Measurements from ENCODE around the gene HACL1. TPM values are rescaled to one million over a fixed set of nuclear protein-coding genes. Genes with fewer than 3 reads are reported as not detected.
"Not testable (repeated sequence)": the region's sequence is repeated elsewhere in the genome, so short reads cannot be mapped to it uniquely, and the experiment has no call there.

HACL1 gene
- total RNA-seq, 1 experiment from 2014 or later, result 19.0 TPM

DNA sequence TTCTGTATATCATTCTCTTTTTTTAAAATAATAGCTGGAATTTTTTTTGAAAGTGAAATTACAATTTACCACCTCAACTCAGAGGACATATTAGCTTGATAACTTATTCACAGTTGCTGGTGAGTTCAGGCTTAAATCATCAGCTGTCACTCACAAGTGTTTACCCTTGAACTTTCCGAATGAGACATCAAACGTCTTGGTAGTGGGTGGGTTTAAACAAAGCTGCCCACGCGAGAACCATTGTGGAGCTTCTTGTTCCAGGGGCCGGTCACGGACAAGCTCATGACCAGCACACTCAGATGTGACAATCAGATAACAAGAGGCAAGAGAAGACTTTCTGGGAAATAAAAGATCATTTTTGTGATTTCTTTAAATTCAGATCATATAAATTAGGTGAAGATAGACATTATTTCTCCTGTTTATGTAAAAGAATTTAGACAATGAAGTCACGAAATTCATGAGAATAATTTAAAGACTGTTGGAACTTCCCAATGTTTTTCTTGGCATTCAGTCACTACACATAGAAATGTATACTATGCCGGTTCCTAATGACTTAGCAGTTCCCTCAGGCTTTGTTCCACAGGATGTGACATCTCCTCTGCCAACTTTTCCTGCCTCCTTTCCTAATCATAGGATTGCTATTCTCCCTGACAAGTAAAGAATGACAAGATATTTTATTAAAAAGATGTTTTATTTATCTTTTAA is 29.4 kb upstream of the HACL1 start:
- DNase-seq (ENCODE audit: low spot score), result peak; percentile 82

DNA sequence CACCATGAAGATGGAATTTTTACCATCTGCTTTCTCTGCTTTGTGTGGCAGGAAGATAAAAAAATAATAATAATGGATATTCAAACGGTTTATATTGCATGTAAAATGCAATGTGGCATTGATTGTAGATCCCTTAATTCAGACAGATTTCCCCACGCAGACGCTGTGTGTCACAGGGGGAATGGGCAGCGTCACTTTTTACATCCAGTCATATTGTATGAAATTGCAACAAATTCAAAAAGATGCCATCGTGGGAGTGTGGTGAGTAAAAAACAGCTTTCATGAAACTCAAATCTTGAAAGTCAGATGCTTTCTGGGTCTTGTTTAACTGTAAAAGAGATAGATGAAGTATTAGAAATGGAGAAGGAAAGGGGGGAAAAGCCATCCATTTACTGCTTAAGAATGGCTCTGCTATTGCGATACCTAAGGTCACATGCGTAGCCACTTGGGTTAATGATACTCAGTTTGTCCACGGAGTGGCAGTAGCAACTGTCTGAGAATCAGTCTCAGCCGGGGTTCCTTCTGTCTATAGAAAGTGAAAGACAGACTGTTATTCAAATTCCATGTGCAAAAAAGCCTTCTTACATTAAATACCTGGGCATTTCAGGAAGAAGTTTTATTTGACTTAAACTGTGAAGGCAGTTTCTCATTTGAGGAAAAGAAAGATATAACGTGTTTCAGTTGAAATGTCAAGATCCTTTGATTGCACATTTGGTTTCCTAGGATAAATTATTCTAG is 28.7 kb upstream of the HACL1 start:
- peak; percentile 88 for DNase-seq (ENCODE audit: low spot score)

DNA sequence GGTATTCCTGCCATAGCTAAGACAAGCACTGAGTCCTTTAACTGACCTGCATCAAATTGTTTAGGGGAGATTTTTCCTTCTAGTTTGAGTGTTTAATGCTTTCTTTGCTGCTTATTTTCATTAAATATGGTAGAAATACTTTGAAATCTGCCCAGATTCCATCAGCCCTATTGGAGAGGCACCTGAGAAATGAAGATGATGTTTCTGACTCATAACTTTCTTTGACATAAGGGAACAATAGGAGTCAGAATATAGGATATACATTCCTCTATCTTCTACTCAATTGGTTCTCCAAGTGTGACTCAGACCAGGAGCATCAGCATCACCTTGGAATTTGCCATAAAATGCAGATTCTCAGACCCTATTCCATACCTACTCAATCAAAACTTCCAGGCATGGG is 27.6 kb upstream of the HACL1 start:
- DNase-seq (ENCODE audit: low spot score), result no peak

DNA sequence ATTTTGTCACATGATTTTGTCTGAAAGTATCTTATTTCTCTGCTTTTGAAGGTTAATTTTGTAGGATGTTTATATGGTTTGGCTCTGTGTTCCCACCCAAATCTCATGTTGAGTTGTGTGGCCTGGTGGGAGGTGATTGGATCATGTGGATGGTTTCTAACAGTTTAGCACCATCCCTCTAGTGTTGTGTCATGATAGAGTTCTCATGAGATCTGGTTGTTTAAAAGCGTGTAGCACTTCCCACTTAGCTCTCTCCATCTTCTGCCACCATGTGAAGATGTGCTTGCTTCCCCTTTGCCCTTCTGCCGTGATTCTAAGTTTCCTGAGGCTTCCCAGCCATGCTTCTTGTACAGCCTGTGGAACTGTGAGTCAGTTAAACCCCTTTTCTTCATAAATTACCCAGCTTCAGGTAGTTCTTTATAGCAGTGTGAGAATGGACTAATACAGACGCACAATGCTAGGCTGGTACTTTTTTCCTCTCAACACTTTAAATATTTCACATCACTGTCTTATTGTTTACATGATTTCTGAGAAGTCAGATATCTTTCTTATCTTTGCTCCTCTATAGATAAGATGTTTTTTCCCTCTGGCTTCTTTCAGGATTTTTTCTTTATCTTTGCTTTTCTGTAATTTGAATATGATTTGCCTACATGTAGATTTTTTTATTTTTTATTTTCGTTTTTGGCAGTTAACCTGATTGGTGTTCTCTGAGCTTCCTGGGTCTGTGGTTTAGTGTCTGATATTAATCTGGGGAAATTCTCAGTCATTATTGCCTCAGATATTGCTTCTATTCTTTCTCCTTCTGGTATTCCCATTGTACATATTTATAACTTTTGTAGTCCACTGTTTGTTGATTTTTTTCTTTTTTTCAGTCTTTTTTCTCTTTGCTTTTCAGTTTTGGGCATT is 22.4 kb upstream of the HACL1 start:
- DNase-seq (ENCODE audit: low spot score), result no peak

DNA sequence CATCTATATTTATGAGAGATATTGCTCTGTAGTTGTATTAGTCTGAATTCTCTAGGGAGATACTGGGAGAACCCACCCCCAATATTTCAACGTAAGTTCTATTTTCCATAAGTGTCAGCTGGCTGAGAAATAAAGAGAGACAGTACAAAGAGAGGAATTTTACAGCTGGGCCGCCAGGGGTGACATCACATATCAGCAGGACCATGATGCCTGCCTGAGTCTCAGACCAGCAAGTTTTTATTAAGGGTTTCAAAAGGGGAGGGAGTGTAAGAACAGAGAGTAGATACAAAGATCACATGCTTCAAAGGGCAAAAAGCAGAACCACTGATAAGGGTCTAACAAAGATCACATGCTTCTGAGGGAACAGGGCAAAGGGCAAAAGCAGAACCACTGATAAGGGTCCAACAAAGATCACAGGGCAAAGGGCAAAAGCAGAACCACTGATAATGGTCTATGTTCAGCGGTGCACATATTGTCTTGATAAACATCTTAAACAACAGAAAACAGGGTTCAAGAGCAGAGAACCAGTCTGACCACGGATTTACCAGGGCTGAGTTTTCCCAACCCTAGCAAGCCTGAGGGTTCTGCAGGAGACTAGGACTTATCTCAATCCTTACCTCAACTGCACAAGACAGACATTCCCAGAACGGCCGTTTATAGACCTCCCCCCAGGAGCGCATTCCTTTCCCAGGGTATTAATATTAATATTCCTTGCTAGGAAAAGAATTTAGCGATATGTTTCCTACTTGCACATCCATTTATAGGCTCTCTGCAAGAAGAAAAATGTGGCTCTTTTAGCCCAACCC is 18.5 kb upstream of the HACL1 start:
- not testable (repeated sequence) for DNase-seq (ENCODE audit: low spot score)

DNA sequence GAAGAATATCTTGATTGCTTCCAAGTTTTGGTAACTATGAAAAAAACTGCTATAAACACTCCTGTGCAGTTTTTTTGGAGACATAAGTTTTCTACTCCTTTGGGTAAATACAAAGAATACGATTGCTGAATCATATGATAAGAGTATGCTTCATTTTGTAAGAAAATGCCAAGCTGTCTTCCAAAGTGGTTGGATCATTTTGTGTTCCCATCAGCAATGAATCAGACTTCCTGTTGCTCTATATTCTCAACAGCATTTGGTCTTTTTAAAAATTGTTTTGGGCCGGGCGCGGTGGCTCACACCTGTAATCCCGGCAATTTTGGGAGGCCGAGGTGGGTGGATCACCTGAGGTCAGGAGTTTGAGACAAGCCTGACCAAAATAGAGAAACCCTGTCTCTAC is 14.7 kb upstream of the HACL1 start:
- DNase-seq (ENCODE audit: low spot score), result no peak

DNA sequence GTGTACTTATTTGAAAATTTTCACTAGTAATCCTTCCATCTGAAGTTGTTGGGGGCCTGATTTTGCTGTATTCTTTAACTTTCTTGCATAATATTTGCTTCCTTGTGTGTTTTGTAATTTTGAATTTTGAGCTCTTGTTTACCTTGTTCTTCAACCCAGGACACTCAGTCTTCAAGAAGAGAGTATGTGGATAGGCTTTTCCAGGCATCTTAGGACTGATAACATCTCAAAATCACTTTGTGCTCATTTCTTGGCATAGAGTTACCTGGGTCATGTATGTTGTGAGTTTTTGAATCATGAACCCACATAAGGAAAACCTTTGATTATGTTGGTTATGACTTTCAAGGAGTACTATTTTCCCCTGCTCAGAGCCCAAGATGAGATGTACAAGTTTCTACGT is 13.6 kb upstream of the HACL1 start:
- DNase-seq (ENCODE audit: low spot score), result no peak

DNA sequence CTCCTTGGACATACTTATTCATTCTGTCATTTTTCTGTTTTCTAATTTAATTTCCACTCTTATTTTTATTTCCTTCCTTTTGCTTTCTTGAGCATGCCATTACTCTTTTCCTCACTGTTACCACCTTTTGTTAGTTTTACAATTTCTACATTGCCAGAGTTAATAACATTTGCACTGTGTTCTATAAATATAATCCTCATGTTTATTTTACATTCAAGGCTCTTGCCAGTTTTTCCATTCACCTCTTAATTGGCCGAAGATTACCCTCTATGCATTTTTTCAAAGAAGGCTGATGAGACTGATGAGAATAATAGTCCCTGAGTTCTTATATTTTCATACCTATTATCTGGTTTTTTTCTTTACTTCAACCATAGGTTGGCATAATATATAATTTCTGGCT is 10.6 kb upstream of the HACL1 start:
- no peak for DNase-seq (ENCODE audit: low spot score)

DNA sequence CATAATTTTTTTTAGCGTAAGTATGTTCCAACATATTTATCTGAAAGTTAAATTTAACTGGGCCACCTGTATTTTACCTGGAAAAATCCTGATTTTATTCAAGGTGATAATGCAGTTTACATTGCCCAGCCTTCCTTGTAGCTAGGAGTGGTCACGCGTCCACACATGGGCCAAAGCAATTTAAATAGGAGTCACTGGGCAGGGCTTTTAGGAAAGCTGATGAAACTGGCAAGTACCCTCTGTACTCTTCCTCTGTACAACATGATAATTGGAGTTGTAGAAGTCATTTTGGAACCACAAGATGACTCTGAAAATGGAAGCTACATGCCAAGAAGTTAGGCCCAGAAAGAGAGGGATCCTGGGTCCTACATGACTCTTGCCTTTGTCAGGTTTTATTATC is 9.6 kb upstream of the HACL1 start:
- no peak for DNase-seq (ENCODE audit: low spot score)

DNA sequence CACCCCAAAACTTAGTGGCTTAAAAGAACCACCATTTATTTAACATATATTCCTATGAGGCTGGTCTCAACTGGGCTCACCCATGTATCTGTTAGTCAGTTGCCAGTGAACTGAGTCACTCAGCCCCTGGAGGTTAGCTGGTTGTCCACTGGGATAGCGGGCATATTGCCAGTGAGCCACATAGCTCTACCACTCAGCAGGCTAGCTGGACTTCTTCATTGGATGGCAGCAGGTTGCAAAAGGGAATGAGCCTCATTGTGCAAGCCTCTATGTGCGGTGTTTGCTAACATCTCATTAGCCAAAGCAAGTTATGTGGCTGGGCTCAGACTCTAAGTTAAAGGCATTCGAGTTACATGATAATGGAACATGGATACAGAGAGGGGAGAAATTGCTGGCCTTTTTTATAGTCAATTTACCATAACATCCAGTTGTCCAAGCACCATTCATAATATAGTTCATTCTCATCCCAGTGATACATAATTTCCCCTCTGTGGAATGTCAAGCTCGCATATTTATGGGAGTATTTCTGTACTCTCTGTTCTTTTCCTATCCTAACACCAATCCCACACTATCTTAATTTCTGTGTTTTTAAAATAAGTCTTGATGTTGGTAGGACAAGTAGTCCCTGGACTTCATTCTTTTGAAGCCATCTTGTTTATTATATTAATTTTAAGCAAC is 8.9 kb upstream of the HACL1 start:
- DNase-seq (ENCODE audit: low spot score), result peak; percentile 40

DNA sequence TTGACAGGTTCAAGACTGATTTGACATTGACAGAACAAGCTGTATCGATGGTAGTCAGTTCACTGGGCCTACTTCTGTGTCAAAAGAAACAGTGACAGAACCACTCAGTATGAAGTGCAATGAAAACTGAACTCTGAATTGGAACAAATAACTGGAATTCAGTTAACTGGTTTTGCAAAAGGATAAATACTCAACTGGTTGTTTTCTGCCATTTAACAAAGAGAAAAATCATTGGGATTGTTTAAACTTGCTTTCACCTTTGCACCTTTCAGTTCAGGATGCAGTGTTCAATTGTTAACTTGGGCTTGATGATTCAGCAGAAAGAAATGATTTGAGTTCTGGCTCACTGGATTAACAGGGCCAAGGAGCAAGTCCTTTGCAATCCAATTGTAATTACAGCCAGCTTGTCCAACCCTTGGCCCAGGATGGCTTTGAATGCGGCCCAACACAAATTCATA is 5.1 kb upstream of the HACL1 start:
- DNase-seq (ENCODE audit: low spot score), result no peak

DNA sequence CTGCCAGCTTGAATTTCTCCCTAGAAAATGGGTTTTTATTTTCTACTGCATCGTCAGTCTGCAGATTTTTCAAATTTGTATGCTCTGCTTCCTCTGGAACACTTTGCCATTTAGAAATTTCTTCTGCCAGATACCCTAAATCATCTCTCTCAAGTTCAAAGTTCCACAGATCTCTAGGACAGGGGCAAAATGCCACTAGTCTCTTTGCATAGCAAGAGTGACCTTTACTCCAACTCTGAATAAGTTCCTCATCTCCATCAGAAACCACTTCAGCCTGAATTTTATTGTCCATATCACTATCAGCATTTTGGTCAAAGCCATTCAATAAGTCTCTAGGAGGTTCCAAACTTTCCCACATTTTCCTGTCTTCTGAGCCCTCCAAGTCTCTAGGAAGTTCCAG is 3.2 kb upstream of the HACL1 start:
- not testable (repeated sequence) for DNase-seq (ENCODE audit: low spot score)

DNA sequence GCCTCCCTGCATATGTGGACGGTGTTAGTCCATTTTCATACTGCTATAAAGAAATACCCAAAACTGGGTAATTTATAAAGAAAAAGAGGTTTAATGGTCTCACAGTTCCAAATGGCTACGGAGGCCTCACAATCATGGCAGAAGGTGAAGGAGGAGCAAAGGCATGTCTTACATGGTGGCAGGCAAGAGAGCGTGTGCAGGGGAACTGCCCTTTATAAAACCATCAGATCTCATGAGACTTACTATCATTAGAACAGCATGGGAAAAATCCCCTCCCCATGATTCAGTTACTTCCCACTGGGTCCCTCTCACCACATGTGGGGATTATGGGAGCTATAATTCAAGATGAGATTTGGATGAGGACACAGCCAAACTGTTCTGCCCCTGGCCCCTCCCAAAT is 1.4 kb upstream of the HACL1 start:
- DNase-seq (ENCODE audit: low spot score), result not testable (repeated sequence)

DNA sequence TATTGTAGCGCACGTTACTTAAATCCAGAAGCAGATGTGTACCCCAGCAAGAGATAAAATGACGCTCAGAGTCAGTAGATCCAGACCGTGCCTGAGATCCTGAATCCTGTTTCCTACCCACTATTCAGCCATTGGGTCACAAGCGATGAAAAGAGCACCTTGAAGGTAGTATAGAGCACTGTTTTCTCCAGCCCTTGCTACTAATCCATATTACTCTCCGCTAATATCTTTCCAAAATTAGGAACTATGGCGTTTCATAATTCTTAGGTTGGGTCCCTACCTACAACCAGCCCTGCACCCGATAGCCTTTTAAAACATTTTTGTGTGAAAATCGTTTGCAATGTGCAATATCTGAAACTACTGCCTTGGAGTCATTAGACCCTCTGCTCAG is 772 bp upstream of the HACL1 start:
- DNase-seq (ENCODE audit: low spot score), result no peak

DNA sequence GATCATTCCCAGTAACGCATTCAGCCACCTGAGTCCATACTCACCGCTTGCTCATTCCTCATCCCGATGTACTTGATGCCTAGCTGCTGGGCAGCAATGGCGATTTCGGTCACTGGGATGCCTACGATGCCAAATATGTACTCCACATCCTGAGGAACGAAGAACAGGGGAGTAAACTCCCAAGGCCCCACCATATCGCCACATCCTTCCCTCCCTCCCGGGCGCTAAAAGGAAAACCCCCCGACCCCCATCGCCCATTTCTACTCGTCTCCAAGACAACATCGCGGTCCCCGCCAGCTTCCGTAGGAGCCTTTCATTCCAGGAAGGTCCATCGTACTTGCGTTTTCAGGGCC is 347 bp downstream of the HACL1 start:
- DNase-seq (ENCODE audit: low spot score), result peak; percentile 6

DNA sequence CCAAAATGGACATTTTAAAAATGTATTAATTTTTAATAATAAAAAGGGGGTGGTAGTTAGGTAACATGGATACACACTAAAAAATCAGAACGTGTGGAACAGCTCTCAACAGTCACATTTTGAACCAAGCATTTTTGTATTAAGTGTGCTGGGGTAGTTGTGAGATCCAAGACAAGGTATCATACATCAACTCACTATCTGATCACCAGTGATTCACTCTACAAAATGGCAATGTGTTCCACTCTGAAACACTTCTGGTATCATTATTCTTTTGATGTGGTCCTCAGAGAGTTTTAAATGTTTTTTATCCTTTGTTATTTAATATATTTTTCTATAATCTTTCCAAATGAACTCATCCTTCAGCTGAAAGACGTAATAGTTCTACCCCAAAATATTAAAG is 5.4 kb downstream of the HACL1 start:
- DNase-seq (ENCODE audit: low spot score), result no peak

DNA sequence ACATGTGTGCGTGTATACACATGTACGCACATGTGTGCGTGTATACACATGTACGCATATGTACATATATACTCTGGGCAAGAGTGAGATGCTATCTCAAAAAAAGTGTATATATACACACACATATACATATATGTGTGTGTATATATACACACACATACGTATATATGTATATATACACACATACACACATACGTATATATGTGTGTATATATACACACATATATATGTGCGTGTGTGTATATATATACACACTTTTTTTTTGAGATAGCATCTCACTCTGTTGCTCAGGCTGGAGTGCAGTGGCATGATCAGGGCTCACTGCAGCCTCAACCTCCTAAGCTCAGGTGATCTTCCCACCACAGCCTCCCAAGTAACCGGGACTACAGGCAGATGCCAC is 8.4 kb downstream of the HACL1 start:
- no peak for DNase-seq (ENCODE audit: low spot score)

DNA sequence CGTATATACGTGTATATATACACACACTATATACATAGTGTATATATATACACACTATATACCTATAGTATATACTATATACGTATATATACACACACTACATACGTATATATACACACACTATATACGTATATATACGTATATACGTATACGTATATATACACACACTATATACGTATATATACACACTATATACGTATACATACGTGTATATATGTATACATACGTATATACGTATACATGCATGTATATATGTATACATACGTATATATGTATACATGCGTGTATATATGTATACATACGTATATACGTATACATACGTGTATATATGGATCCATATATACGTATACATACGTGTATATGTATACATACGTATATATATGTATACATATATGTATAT is 9.4 kb downstream of the HACL1 start:
- no peak for DNase-seq (ENCODE audit: low spot score)

DNA sequence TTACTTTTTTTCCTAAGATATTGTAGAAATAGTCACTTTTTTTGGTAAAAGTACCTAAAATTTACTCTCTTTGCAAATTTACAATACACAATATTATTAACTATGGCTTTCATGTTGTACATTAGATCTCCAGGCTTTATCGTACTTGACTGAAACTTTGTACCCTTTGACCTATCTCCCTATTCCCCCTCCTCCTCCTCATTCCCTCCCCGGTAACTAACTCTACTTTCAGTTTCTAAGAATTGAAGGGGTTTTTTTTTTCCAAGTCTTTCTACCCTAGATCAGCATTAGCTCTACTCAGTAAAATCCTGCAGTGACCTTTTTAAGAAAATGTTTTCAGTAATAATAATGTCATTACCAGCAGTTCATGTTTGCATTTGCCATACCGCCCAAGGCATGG is 10.1 kb downstream of the HACL1 start:
- no peak for DNase-seq (ENCODE audit: low spot score)

DNA sequence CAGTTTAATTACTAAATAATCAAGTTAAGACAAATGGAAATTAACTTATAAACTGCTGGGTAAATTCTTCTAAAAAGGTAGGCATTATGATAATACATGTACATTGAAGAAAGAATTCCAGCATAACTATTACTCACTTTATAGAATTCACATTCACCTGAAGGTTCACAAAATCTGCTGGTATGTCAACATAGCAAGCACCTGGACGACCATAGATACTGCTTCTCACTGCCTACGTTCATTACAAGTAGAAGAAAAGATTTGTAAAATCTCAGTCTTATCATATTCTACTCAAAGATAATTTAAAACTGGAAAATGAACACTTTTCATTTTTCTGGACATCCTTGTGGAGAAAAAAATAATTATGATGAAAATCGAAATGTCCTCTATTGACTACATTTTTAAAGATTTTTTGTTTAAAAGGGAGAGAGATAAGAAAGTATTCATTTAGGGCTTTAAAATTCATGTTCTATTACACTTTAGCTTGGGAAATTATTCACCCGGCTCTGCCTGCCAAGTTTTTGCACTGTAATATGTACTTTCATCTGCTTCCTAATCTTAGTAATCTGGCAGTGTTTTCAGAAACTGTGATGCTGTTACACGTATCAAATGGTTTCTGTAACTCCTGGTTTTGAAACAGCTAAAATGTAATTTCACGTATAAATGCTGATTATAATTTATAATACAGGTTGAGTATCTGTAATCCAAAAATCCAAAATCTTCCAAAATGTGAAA is 16.1 kb downstream of the HACL1 start:
- DNase-seq (ENCODE audit: low spot score), result no peak
